ENCODE results near the gene SEPSECS.
"Not testable (repeated sequence)": the region's sequence is repeated elsewhere in the genome, so short reads cannot be mapped to it uniquely, and the experiment has no call there.

Gene SEPSECS

GRCh38 chr4:25109511-25109910, 50.7 kb downstream of the SEPSECS start:
- no peak for DNase-seq (ENCODE audit: low spot score)

- no peak for DNase-seq (ENCODE audit: low spot score)
Measured at GRCh38 chr4:25108556-25108955, 51.7 kb downstream of the SEPSECS start.

DNA sequence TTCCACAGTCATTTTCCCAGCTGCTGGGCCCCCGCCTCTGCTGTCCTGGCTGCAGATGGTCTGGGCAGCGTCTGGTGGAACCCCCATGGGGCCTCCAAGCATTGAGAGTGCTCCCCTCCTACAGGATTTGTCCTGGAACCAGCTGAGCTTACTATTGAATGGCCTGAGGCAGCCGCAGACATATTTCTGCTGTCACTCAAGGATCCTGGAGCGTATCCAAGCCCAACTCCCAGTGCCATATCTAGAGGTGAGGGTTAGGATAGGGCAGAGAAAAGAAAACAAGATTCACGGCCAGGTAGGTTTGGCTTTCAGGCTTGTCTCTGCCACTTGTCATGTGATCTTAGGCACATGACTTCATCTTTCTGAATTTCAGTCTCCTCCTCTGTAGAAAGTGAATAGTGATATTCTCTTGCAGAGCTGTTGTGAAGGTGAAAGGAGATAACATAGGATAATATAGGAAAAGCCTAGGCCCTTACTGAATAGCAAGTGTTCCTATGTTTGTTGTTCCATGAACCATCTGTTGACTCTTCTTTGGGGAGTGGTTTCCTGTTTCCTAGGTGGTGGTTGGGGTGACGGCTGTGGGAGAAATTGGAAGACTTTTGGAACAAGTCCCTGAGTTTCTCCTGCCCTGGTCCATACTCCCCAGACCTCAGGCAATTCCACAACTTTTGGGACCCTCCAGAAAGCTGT, 52.3 kb downstream of the SEPSECS start:
- no peak for DNase-seq (ENCODE audit: low spot score)

GRCh38 chr4:25106363-25107151, 53.7 kb downstream of the SEPSECS start:
- no peak for DNase-seq (ENCODE audit: low spot score)

- DNase-seq (ENCODE audit: low spot score) = no peak
Measured at GRCh38 chr4:25104591-25104990, 55.7 kb downstream of the SEPSECS start.

- peak; percentile 34 for DNase-seq (ENCODE audit: low spot score)
Measured at GRCh38 chr4:25103418-25103817, 56.8 kb downstream of the SEPSECS start.

- DNase-seq (ENCODE audit: low spot score) = no peak
Measured at GRCh38 chr4:25101836-25102235, 58.4 kb downstream of the SEPSECS start.

- no peak for DNase-seq (ENCODE audit: low spot score)
Measured at GRCh38 chr4:25100710-25101109, 59.5 kb downstream of the SEPSECS start.

- DNase-seq (ENCODE audit: low spot score) = no peak
Measured at GRCh38 chr4:25100021-25100555, 60.2 kb downstream of the SEPSECS start.

DNA sequence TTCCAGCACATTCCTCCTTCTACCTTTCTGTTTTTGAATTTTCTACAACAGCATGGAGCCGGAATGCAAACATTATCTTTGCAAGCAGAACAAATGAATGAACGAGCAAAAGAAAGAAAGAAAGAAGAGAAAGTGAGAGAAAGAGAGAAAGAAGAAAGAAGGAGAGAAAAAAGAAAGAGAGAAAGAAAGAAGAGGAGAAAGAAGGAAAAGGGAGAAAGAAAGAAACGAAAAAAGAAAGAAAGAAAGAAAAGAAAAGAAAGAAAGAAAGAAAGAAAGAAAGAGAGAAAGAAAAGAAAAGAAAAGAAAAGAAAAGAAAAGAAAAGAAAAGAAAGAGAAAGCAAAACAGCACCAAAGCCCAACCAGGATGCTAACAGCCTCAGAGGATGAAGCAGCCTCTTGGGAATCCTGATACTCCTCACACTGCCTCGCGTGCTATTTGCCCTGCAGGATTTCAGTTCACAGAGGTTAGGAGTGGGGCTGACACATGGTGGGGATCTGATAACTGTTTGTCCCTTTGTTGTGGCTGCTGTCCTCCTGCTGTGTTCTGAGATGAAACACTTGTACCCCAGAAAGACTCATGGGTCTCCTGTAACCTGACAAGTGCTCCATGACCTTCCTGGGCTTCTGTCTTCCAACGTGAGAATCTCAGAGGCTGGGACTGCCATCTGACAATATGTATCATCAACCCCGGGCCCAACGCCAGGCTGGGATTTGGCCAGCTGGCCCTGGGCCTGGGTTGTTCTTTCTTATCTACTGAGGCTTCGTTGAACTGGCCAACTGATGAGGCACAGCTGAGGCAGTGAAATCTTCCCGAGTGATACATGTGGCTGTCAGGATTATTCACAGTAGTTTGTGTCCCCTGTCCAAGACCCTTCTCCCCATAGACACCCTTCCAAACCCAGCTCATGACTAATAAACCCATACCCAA, 61.0 kb downstream of the SEPSECS start:
- DNase-seq (ENCODE audit: low spot score) = peak; percentile 22

DNA sequence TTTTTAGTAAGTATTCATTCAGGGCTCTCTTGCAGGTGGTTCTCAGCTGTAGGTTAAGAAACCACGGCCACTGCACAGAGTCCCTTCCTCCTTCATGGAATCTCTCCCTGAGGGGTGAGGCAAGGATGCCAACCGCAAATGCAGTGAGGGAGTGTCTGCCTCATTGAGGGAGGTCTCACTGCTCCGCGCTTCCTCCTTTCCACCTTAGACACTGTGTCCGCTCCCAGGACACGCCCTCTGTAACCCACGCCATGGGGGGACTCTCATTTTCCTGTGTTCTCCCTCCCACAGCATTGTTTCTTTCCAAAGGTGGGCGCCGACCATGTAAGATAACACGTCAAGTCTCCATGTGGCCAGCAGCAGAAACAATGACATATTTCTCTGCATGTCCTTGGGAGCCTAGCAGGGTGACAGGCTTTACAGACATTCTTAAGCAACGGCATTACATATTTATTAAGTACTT, 63.2 kb downstream of the SEPSECS start:
- DNase-seq (ENCODE audit: low spot score) = no peak

DNA sequence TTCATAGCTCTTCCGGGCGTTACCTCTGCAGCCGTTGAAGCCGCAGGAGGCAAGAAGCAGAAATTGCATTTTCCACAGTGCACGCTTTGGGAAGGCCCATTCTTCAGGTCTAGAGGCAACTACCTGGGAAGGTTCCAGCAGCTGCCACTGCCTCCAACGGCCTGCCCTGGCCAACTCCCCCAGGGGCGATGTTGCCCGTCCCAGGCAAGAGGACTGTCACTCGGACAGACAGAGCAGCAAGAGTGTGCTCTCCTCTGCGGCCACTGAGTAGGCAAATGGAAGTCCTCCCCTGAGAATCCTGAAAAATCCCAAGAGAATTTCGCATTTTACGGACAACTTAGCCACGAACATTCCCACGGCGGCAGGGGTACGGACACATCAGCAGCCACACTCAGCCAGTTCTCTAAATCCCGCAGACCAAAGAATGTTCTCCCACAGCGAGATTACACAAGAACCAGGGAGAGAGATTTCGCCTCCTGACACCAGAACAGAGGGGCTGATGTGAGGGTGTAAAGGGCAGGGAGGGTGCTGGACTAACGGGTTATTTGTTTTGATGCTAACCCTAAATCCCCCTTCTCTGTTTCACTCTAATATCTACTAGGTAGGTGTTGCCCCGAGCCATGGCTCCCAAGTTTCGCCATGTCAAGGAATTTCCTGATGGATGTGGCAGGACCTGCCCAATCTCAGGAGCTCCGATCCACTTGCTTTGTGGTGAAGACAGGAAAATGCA, 63.8 kb downstream of the SEPSECS start:
- DNase-seq (ENCODE audit: low spot score) = no peak

DNA sequence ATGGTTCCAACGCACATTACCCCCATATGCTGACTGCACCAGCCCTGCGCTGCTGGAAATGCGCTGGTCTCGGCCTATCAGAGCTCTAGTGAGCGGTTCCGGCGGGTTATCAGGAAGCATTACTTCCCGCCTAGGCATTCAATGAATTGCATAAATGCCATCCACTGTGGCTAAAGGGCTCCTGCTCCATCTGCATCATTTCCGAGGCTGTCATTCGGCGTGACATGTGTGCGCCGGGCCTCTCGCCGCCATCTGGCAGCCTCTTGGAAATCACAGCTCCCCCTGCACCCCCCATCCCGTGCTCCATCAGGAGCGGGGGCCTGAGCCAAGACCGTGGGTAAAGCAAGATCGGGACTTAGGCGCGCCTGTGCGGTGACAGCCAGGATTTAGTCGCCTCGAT, 64.4 kb downstream of the SEPSECS start:
- no peak for DNase-seq (ENCODE audit: low spot score)

- no peak for DNase-seq (ENCODE audit: low spot score)
Measured at GRCh38 chr4:25092139-25092538, 68.1 kb downstream of the SEPSECS start.

- DNase-seq (ENCODE audit: low spot score) = no peak
Measured at GRCh38 chr4:25090516-25090915, 69.7 kb downstream of the SEPSECS start.

- DNase-seq (ENCODE audit: low spot score) = no peak
Measured at GRCh38 chr4:25089051-25089763, 71.0 kb downstream of the SEPSECS start.

DNA sequence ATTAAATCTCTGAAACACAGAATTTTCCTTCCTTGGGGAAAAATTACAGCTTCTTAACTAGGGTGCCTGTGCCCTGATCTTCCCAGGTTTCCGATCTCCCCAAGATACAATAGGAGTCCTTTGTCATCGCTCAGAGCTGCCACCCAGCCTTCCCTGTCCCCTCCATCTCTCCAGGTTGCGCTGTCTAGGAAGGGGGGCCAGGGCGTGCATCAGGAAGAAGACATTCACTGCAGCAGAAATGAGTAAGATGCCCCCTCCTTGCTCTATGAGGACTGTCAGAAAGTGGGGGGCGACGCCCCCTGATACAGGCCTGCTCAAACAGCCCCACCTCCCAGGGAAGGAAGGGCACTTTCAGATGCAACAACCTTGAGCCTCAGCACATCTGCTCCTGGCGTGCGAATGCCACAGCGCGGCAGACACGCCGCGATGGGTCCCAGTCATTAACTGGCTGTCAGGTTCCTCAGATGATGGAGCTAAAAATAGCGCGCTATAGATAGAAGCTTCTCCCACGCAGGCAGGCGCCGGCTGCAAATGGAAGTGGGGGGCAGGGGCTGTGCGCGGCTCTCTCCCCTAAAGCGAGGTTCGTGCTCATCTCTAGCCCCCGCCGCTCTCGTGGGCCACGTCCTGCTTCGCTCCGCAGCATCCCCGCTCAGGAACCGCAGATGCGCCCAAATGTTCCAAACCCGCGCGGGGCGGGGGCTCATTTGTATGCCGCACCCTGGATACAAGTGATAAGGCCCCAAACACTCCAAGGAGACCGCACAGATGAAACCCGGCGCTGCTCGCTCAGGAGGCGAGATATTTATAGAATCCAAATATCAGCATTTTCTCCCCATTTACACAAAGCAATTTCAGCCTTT, 71.9 kb downstream of the SEPSECS start:
- no peak for DNase-seq (ENCODE audit: low spot score)

DNA sequence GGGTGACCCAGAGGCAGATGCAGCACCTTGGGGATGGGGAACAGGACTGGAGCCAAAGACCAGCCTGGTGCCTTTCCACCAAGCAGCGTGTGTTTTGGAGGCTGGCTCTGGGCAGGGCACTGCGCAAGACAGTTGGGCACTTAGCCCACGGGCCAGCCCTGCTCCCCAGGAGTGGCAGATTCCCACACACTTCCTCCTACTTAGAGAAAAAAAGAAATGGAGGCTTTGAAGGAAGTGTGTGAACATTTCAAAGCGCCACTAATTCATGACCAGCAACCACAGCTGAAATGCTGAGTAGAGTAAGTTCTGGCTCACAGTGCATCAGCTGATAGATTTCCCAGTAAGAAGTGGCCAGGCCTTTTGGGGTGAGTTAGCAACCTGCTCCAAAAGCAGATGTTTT, 74.6 kb downstream of the SEPSECS start:
- no peak for DNase-seq (ENCODE audit: low spot score)

DNA sequence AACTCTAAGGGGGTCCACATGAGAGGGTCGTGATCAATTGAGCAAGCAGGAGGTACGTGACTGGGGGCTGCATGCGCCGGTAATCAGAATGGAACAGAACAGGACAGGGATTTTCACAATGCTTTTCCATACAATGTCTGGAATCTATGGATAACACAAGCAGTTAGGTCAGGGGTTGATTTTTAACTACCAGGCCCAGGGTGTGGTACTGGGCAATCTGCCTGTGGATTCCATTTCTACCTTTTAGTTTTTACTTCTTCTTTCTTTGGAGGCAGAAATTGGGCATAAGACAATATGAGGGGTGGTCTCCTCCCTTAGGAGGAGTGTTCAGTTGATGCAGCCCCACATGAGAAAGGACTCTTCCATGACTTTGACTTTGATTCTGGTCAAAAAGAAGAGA, 76.8 kb downstream of the SEPSECS start:
- DNase-seq (ENCODE audit: low spot score) = not testable (repeated sequence)
